H9 (cell line): ENCODE measurements around the gene NHSL2. TPM values are rescaled to one million over a fixed set of nuclear protein-coding genes. Genes with fewer than 3 reads are reported as not detected.

ENCODE experiments used
- DNase-seq: peaks from one replicate; pipeline ENCODE4 v3.0.0-alpha.2; 2017
- H2AFZ ChIP-seq: one replicate; pipeline ENCODE4 v1.6.1; 2013; ENCODE audit warnings: mild to moderate bottlenecking, low read length, control low read depth, moderate library complexity
- H2AK5ac ChIP-seq: 2 replicates; pipeline ENCODE4 v1.6.1; 2013; ENCODE audit warnings: low read length, control low read depth, mixed read lengths; ENCODE audit not compliant: insufficient read length
- H2BK120ac ChIP-seq: one replicate; pipeline ENCODE4 v1.6.1; 2013; ENCODE audit warnings: low read depth, mild to moderate bottlenecking, low read length, control low read depth, inconsistent platforms; ENCODE audit not compliant: poor library complexity, severe bottlenecking
- H2BK12ac ChIP-seq: 2 replicates; pipeline ENCODE4 v1.6.1; 2013; ENCODE audit warnings: low read length, control low read depth, mixed read lengths, low read depth; ENCODE audit not compliant: insufficient read length
- H2BK15ac ChIP-seq: 2 replicates; pipeline ENCODE4 v1.6.1; 2013; ENCODE audit warnings: low read depth, low read length, control low read depth
- H2BK20ac ChIP-seq: one replicate; pipeline ENCODE4 v1.6.1; 2013; ENCODE audit warnings: low read depth, mild to moderate bottlenecking, low read length, control low read depth, inconsistent platforms; ENCODE audit not compliant: poor library complexity, severe bottlenecking
- H2BK5ac ChIP-seq: 2 replicates; pipeline ENCODE4 v1.6.1; 2013; ENCODE audit warnings: low read length, control low read depth, mixed read lengths; ENCODE audit not compliant: insufficient read length
- H3K14ac ChIP-seq: 2 replicates; pipeline ENCODE4 v1.6.1; 2013; ENCODE audit warnings: low read length, control low read depth; ENCODE audit not compliant: insufficient read depth
- H3K18ac ChIP-seq: 2 replicates; pipeline ENCODE4 v1.6.1; 2013; ENCODE audit warnings: low read depth, mild to moderate bottlenecking, mixed read lengths, low read length, control low read depth; ENCODE audit not compliant: insufficient read length
- H3K23ac ChIP-seq: 2 replicates; pipeline ENCODE4 v1.6.1; 2013; ENCODE audit warnings: low read length, control low read depth, mixed read lengths, low read depth; ENCODE audit not compliant: insufficient read length
- H3K23me2 ChIP-seq: 2 replicates; pipeline ENCODE4 v1.6.1; 2013; ENCODE audit warnings: low read depth, mild to moderate bottlenecking, mixed read lengths, low read length, control low read depth; ENCODE audit not compliant: insufficient read length, poor library complexity, severe bottlenecking
- H3K27ac ChIP-seq: 2 replicates; pipeline ENCODE4 v1.5.1; 2013; ENCODE audit warnings: low read length, control low read depth, mixed read lengths, low read depth; ENCODE audit not compliant: insufficient read length
- H3K27me3 ChIP-seq: 2 replicates; pipeline ENCODE4 v1.6.1; 2013; ENCODE audit warnings: low read length, control low read depth, inconsistent platforms; ENCODE audit not compliant: insufficient read depth
- H3K4ac ChIP-seq: 2 replicates; pipeline ENCODE4 v1.6.1; 2013; ENCODE audit warnings: low read depth, mild to moderate bottlenecking, control low read depth, inconsistent platforms, low read length, moderate library complexity
- H3K4me1 ChIP-seq: 2 replicates; pipeline ENCODE4 v1.6.1; 2013; ENCODE audit warnings: low read length, control low read depth, inconsistent platforms; ENCODE audit not compliant: insufficient read depth
- H3K4me2 ChIP-seq: 2 replicates; pipeline ENCODE4 v1.6.1; 2013; ENCODE audit warnings: low read length, control low read depth, mixed read lengths; ENCODE audit not compliant: insufficient read length, insufficient read depth
- H3K56ac ChIP-seq: 2 replicates; pipeline ENCODE4 v1.6.1; 2013; ENCODE audit warnings: low read depth, mild to moderate bottlenecking, mixed read lengths, low read length, control low read depth; ENCODE audit not compliant: insufficient read length
- H3K79me1 ChIP-seq: 2 replicates; pipeline ENCODE4 v1.6.1; 2013; ENCODE audit warnings: low read depth, mild to moderate bottlenecking, moderate library complexity, low read length, control low read depth, inconsistent platforms; ENCODE audit not compliant: insufficient read depth, poor library complexity, severe bottlenecking
- H3K79me2 ChIP-seq: 2 replicates; pipeline ENCODE4 v1.6.1; 2013; ENCODE audit warnings: low read length, control low read depth, inconsistent platforms; ENCODE audit not compliant: insufficient read depth
- H3K9ac ChIP-seq: 2 replicates; pipeline ENCODE4 v1.6.1; 2013; ENCODE audit warnings: low read length, control low read depth, mixed read lengths; ENCODE audit not compliant: insufficient read length; ENCODE audit errors: extremely low read depth
- H3K9me3 ChIP-seq: one replicate; pipeline ENCODE4 v1.6.1; 2013; ENCODE audit warnings: low read depth, low read length, inconsistent platforms; ENCODE audit not compliant: control insufficient read depth
- H3T11ph ChIP-seq: one replicate; pipeline ENCODE4 v1.6.1; 2013; ENCODE audit warnings: mild to moderate bottlenecking, low read length, control low read depth, inconsistent platforms
- H4K20me1 ChIP-seq: one replicate; pipeline ENCODE4 v1.6.1; 2013; ENCODE audit not compliant: control insufficient read depth, insufficient read length, insufficient read depth
- H4K5ac ChIP-seq: 2 replicates; pipeline ENCODE4 v1.6.1; 2013; ENCODE audit warnings: low read depth, mild to moderate bottlenecking, mixed read lengths, low read length, control low read depth; ENCODE audit not compliant: insufficient read length
- H4K8ac ChIP-seq: replicated peaks from 2 replicates; pipeline ENCODE4 v1.6.1; 2013; ENCODE audit warnings: low read length, control low read depth, mixed read lengths, low read depth; ENCODE audit not compliant: insufficient read length
- H4K91ac ChIP-seq: 2 replicates; pipeline ENCODE4 v1.6.1; 2013; ENCODE audit warnings: low read depth, mild to moderate bottlenecking, moderate library complexity, mixed read lengths, low read length, control low read depth; ENCODE audit not compliant: insufficient read length
- H3K27ac Mint-ChIP-seq, 3 experiments: 2 replicates in 2 of 3; 3 replicates in 1 of 3; pipeline ENCODE4 v1.8.0; 2020 to 2021; ENCODE audit warnings: mixed read lengths in 3 of 3, mild to moderate bottlenecking in 1 of 3, moderate library complexity in 1 of 3
- H3K27me3 Mint-ChIP-seq: 2 replicates; pipeline ENCODE4 v1.8.0; 2021; ENCODE audit warnings: low read depth, mild to moderate bottlenecking, moderate library complexity, mixed read lengths
- H3K36me3 Mint-ChIP-seq, 3 experiments: 2 replicates in 2 of 3; 3 replicates in 1 of 3; pipeline ENCODE4 v1.8.0; 2020 to 2021; ENCODE audit warnings: low read depth in 3 of 3, mixed read lengths in 3 of 3; ENCODE audit not compliant: insufficient read depth in 1 of 3
- H3K4me1 Mint-ChIP-seq, 2 experiments: 2 replicates each; pipeline ENCODE4 v1.8.0; 2020; ENCODE audit warnings: mixed read lengths in 2 of 2
- H3K4me3 Mint-ChIP-seq, 2 experiments: 2 replicates in 1 of 2; 3 replicates in 1 of 2; pipeline ENCODE4 v1.8.0; 2020 to 2021; ENCODE audit warnings: mild to moderate bottlenecking in 2 of 2, mixed read lengths in 2 of 2, moderate library complexity in 1 of 2
- H3K9me3 Mint-ChIP-seq, 2 experiments: 2 replicates in 1 of 2; 3 replicates in 1 of 2; pipeline ENCODE4 v1.8.0; 2020; ENCODE audit warnings: mild to moderate bottlenecking in 2 of 2, mixed read lengths in 2 of 2, moderate library complexity in 1 of 2
- CTCF ChIP-seq: fragments of 200-600 bp; sonication (generic); conservative IDR thresholded peaks from 3 replicates; pipeline ENCODE4 v1.8.0; 2021; ENCODE audit warnings: antibody characterized with exemption, mild to moderate bottlenecking
- WGBS: extraction: QIAGEN DNeasy Blood & Tissue Kit; methylation state at CpG from one replicate; pipeline ENCODE4 v1.1.7; 2013; ENCODE audit warnings: missing lambda C conversion rate, low lambda C conversion rate, mixed read lengths; ENCODE audit not compliant: insufficient read length; ENCODE audit errors: extremely low coverage; 5-methylcytosine and 5-hydroxymethylcytosine counted together
- total RNA-seq: library from RNA; stranded (reverse); gene quantifications from 2 replicates; pipeline ENCODE4 v1.2.1, GENCODE V29; 2021

NHSL2 gene
- total RNA-seq, 1 experiment from 2014 or later: 6.4 TPM

DNA sequence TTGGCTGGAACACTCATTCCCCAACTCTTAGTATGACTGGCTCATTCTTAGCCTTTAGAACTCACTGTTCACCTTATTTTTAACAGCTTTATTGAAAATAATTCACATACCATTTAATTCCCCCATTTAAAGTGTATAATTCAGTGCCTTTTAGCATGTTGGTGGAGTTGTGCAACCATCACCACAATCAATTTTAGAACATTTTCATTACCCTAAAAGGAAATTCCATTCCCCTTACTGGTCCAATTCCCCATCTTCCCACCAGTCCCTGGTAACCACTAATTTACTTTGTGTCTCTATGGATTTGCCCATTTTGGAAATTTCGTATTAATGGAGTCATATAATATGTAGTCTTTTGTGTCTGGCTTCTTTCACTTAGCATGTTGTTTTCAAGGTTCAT, 19.7 kb downstream of the NHSL2 start:
- Histone ChIP-seq H2BK20ac (no peak overlapping the region), H3K9ac (no peak overlapping the region), H3K27me3 (no peaks in the 10 kb centered on the region), H4K91ac (no peak overlapping the region), H2BK12ac (no peak overlapping the region), H3K9me3 (peaks cover 70% of the 10 kb centered on the region), H4K20me1 (no peaks in the 10 kb centered on the region), H2BK15ac (no peak overlapping the region), H2BK5ac (no peak overlapping the region), H3K23me2 (no peaks in the 10 kb centered on the region), H3K14ac (no peak overlapping the region), H4K8ac (no peak overlapping the region), H2AK5ac (no peak overlapping the region), H3K79me1 (no peaks in the 10 kb centered on the region), H4K5ac (no peak overlapping the region), H3K23ac (no peak overlapping the region), H3K18ac (no peak overlapping the region), H3K4ac (no peak overlapping the region), H3K56ac (no peak overlapping the region), H3K4me1 (peaks cover 7% of the 10 kb centered on the region; the same call in 1 of the 2 replicates), H3K79me2 (no peaks in the 10 kb centered on the region; the same call in 1 of the 2 replicates), H3K4me2 (no peak overlapping the region), H3T11ph (no peak overlapping the region), H2BK120ac (no peak overlapping the region), H2AFZ (no peak overlapping the region), H3K27ac (no peak overlapping the region)
- Mint-ChIP-seq H3K4me1 (peaks cover 22 to 24% of the 10 kb centered on the region in 2 experiments), H3K4me3 (no peak overlapping the region), H3K27ac (no peak overlapping the region), H3K9me3 (peaks cover 71 to 77% of the 10 kb centered on the region in 2 experiments), H3K36me3 (peaks cover 7 to 11% (median 10%) of the 10 kb centered on the region in 3 experiments), H3K27me3 (no peaks in the 10 kb centered on the region; the same call in 1 of the 2 replicates)
- WGBS: no CpG with 5 or more reads among the region's 1 CpG
- no peak for DNase-seq
- TF ChIP-seq CTCF: no peak
